T47D (cell line): ENCODE measurements around the gene STT3B.

Experiments
- DNase-seq, 2 experiments: peaks; one replicate each; pipeline versions ENCODE4 v3.0.0 to v3.0.0-alpha.2; 2011 to 2012; ENCODE audit warnings: low read depth in 1 of 2, low spot score in 1 of 2
- JUND ChIP-seq: IDR thresholded peaks from 2 replicates; pipeline ENCODE4 v1.6.1; 2012; ENCODE audit warnings: low read depth
- in situ Hi-C: cut with HindIII; loops from 2 replicates; pipeline ENCODE4 v1.10.0; 2016; ENCODE audit warnings: low sequenced_read_pairs, low pct_unique_long_range_greater_than_20kb

The STT3B gene

GRCh38 chr3:31661993-31662670 lies 129.4 kb downstream of the STT3B start:
- DNase-seq: no peak
- in situ Hi-C loops: no loop called here
- TF ChIP-seq JUND: no peak

DNA sequence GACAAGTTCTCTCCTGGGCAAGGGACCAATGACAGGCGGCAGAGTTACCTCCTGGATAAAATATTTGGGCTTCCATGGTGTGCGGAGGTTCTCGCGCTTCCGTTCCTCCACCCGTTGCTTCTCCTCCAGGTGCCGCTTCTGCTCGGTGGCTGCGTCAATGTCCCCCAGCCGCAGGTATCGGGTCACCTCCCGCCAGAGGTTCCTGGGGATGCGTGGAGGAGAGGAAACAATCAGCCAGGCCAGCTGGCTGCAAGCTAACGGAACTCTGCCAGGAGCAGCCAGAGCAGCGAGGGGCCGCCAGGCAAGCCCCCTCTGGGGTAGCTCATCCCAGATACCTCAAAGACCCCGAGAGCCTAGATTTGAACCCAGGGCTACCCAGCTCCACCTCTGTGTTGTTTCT lies 131.3 kb downstream of the STT3B start:
- no peak for TF ChIP-seq JUND
- DNase-seq: no peak
- in situ Hi-C loops: no loop called here

- DNase-seq: no peak
- in situ Hi-C loops: no loop called here
- TF ChIP-seq JUND: no peak
Measured at GRCh38 chr3:31667582-31667981, 134.9 kb downstream of the STT3B start.

DNA sequence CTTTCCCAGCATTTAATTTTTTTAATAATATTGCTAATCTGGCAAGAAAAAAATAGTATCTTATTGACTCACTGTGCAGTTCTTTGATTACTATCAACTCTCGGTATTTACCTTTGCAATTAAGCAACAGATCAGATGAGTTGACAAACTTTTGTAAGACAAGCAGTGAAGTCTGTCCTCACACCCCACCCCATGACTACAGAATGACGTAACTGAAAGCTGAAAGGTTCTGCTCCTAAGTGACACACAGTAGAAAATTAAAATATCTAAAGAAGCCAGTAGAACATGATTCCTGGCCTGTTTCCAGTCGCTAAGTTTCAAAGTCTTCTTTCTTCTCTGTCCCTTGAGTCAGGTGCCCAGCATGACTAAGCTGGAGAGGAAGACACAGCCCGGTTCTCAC lies 135.5 kb downstream of the STT3B start:
- DNase-seq: no peak
- TF ChIP-seq JUND: no peak
- in situ Hi-C loops: no loop called here

DNA sequence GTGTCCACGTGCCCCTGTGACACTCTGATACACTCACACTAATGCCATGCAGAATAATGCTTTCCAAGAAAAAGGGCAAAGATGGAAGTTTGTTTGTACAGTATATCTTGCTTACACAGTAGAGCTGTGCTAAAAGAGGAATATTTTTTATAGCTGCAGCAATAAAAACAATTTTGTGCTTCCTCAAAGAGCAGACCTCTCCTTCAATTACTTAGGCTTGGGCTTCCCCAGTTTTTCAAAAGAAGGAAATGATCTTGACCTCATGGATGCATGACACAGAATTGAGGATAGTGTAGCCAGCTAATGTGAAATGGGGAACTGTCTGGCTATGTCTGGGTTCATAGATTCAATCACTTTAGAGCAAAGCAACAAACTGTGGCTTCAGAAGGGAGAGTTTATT lies 137.4 kb downstream of the STT3B start:
- DNase-seq: no peak
- in situ Hi-C loops: no loop called here
- no peak for TF ChIP-seq JUND

GRCh38 chr3:31670722-31671121 lies 138.0 kb downstream of the STT3B start:
- in situ Hi-C loops: no loop called here

GRCh38 chr3:31671451-31671850 lies 138.7 kb downstream of the STT3B start:
- in situ Hi-C loops: no loop called here

More at GRCh38 chr3:31670722-31671121, 138.0 kb downstream of the STT3B start:
- no peak for DNase-seq
- TF ChIP-seq JUND: no peak

DNA sequence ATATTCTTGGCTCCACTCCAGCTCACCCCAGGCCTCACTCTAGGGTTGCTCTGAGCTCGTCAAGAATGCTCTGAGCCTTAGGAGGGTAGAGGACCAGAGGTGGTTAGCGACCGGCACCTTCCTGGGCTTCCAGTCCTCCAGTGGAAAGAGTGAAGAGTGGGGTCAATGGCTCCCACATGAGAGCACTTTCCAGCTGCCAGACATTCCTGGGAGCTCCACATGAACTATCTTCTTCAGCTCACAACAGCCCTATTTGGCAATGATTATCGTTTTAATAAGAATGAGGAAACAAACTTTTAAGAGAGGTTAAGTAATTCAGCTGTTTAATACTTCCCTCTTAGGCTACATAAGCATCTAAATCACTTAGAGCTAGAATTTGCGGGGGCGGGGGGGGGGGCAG lies 139.3 kb downstream of the STT3B start:
- in situ Hi-C loops: no loop called here
- DNase-seq: no peak
- no peak for TF ChIP-seq JUND

More at GRCh38 chr3:31671451-31671850, 138.7 kb downstream of the STT3B start:
- DNase-seq: no peak
- TF ChIP-seq JUND: no peak

GRCh38 chr3:31673950-31674349 lies 141.2 kb downstream of the STT3B start:
- TF ChIP-seq JUND: no peak
- in situ Hi-C loops: no loop called here
- no peak for DNase-seq

- no peak for DNase-seq
- no peak for TF ChIP-seq JUND
- in situ Hi-C loops: no loop called here
Measured at GRCh38 chr3:31676556-31676955, 143.8 kb downstream of the STT3B start.

DNA sequence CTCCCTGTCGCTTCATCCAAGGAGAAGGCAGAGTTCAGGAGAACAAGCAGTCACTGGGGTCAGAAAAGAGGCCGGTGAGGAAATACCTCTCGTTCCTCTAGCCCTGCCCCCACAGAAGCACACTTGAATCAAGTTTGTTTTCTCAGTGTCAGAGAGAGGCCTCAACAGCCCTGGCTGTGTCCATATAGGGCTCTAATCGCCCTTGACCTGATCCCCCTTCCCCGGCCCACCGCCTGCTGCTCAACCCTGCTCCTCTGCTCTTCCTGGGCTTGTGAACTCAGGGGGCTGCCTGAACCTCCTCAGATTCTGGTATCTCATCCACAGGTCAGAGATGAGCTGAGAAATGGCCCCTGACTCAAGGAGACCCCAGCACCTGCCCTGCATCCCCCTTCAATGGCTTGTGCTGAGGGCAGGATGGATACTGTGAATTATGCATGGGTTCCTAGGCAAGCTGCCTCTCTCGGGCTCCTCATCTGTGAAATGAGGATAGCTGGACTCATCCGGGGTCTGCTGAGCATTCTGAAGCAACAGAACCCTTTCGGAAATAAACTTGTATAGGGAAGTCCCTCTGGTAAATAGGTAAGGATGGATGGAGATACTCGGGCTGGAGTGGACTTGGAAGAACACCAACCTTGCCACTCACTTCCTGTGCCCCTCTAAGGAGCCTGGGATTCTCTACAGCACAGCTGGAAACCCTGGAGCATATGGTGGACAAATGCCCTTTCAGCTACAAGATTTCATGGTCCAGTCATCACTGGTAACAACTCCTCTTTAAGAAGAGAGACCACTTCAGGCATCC lies 147.5 kb downstream of the STT3B start:
- DNase-seq: no peak
- TF ChIP-seq JUND: no peak
- in situ Hi-C loops: no loop called here
